Astrocyte (in vitro differentiated cells and primary cell): ENCODE measurements around the gene TNFSF13B. TPM values are rescaled to one million over a fixed set of nuclear protein-coding genes. Genes with fewer than 3 reads are reported as not detected.

Experiments used
- DNase-seq: peaks from one replicate; pipeline ENCODE4 v3.0.0-alpha.2; 2010; ENCODE audit warnings: low read depth
- FAIRE-seq: peaks from 2 replicates; lab custom pipeline; 2011; peaks lifted over from hg19 to GRCh38; lab: Jason Lieb, UNC
- H2AFZ ChIP-seq: 2 replicates; pipeline ENCODE4 v1.6.0; 2012; ENCODE audit warnings: low read depth, low read length, inconsistent platforms
- H3K27ac ChIP-seq: 2 replicates; pipeline ENCODE4 v1.5.1; 2011; ENCODE audit warnings: low read depth, low read length, inconsistent platforms
- H3K27me3 ChIP-seq: 2 replicates; pipeline ENCODE4 v1.6.0; 2011; ENCODE audit warnings: low read length, inconsistent platforms; ENCODE audit not compliant: insufficient read depth
- H3K36me3 ChIP-seq: 2 replicates; pipeline ENCODE4 v1.5.1; 2011; ENCODE audit warnings: low read length, inconsistent platforms; ENCODE audit not compliant: insufficient read depth
- H3K4me1 ChIP-seq: 2 replicates; pipeline ENCODE4 v1.5.1; 2011; ENCODE audit warnings: low read length, inconsistent platforms; ENCODE audit not compliant: insufficient read depth
- H3K4me2 ChIP-seq: 2 replicates; pipeline ENCODE4 v1.6.0; 2012; ENCODE audit warnings: low read length, inconsistent platforms
- H3K4me3 ChIP-seq: 2 replicates; pipeline ENCODE4 v1.5.1; 2011; ENCODE audit warnings: low read depth, mild to moderate bottlenecking, low read length, inconsistent platforms; ENCODE audit not compliant: insufficient read depth
- H3K79me2 ChIP-seq: 2 replicates; pipeline ENCODE4 v1.6.0; 2012; ENCODE audit warnings: mild to moderate bottlenecking, low read length, inconsistent platforms; ENCODE audit not compliant: insufficient read depth
- H3K9ac ChIP-seq: 2 replicates; pipeline ENCODE4 v1.6.0; 2012; ENCODE audit warnings: mild to moderate bottlenecking, low read length, inconsistent platforms
- H3K9me3 ChIP-seq: 2 replicates; pipeline ENCODE4 v1.5.1; 2012; ENCODE audit warnings: low read depth, mild to moderate bottlenecking, low read length, inconsistent platforms; ENCODE audit not compliant: insufficient read depth
- H4K20me1 ChIP-seq: 2 replicates; pipeline ENCODE4 v1.6.0; 2012; ENCODE audit warnings: low read length, inconsistent platforms; ENCODE audit not compliant: insufficient read depth
- H3K27ac Mint-ChIP-seq: one replicate; pipeline ENCODE4 v1.8.0; 2021; ENCODE audit warnings: mild to moderate bottlenecking, mixed read lengths; ENCODE audit not compliant: unreplicated experiment
- H3K27me3 Mint-ChIP-seq: one replicate; pipeline ENCODE4 v1.8.0; 2021; ENCODE audit warnings: low read depth, mixed read lengths; ENCODE audit not compliant: unreplicated experiment
- H3K36me3 Mint-ChIP-seq: one replicate; pipeline ENCODE4 v1.8.0; 2021; ENCODE audit warnings: low read depth, mixed read lengths; ENCODE audit not compliant: unreplicated experiment
- H3K4me1 Mint-ChIP-seq: one replicate; pipeline ENCODE4 v1.8.0; 2021; ENCODE audit warnings: low read depth, mixed read lengths; ENCODE audit not compliant: unreplicated experiment
- H3K4me3 Mint-ChIP-seq: one replicate; pipeline ENCODE4 v1.8.0; 2021; ENCODE audit warnings: mild to moderate bottlenecking, moderate library complexity, mixed read lengths; ENCODE audit not compliant: unreplicated experiment
- H3K9me3 Mint-ChIP-seq: one replicate; pipeline ENCODE4 v1.8.0; 2021; ENCODE audit warnings: mild to moderate bottlenecking, mixed read lengths; ENCODE audit not compliant: unreplicated experiment
- EZH2 ChIP-seq: IDR thresholded peaks from 2 replicates; pipeline ENCODE4 v1.6.1; 2012; ENCODE audit warnings: mild to moderate bottlenecking, low read length, inconsistent platforms; ENCODE audit not compliant: insufficient read depth
- total RNA-seq: library from RNA; stranded (reverse); gene quantifications from 2 replicates; pipeline ENCODE4 v1.2.1, GENCODE V29; 2021
- TF ChIP-seq, protein P1 (sequence below): IDR thresholded peaks from 2 replicates; pipeline ENCODE4 v1.5.1; 2011; ENCODE audit warnings: low read depth, mild to moderate bottlenecking, inconsistent platforms, low read length, moderate library complexity; ENCODE audit not compliant: insufficient read depth

The TNFSF13B gene
- total RNA-seq, 1 donor from 2014 or later: 1.7 TPM

DNA sequence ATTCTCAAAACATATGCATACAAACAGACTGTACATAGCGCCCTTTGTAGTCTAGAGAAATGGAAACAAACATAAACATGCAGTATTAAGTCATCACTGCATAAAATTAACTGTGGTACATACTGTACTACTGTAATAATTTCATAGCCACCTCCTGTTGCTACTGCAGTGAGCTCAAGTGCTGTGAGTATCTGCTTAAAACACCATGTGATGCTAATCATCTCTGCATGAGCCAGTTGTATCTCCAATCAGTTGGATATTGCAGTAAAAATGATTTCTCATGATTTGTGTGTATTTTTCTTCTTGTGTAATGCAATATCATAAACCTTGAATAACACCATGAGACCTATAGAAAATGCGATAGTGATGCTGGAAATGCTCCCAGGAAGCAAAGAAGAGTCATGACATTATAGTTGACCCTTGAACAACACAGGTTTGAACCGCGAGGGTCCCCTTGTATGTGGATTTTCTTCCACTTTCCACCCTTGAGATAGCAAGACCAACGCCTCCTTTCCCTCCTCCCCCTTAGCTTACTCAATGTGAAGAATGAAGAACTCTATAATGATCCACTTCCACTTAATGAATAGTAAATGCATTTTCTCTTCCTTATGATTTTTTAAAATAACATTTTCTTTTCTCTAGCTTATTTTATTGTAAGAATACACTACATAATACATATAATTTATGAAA lies 4.1 kb downstream of the TNFSF13B start:
- no peak overlapping the region for H3K27ac Mint-ChIP-seq
- FAIRE-seq (no peak), DNase-seq (no peak)
- no peaks in the 10 kb centered on the region for H3K36me3 ChIP-seq
- no peak overlapping the region for H3K4me3 Mint-ChIP-seq
- H3K4me3 ChIP-seq: no peak overlapping the region
- H3K4me2 ChIP-seq: no peak overlapping the region
- H3K27me3 Mint-ChIP-seq: peaks cover 3% of the 10 kb centered on the region
- H3K79me2 ChIP-seq: no peaks in the 10 kb centered on the region
- H3K9ac ChIP-seq: no peak overlapping the region
- peaks cover 1% of the 10 kb centered on the region for H3K36me3 Mint-ChIP-seq
- H3K27ac ChIP-seq: no peak overlapping the region
- no peaks in the 10 kb centered on the region for H4K20me1 ChIP-seq
- H3K9me3 Mint-ChIP-seq: no peaks in the 10 kb centered on the region
- no peak for TF ChIP-seq EZH2
- TF ChIP-seq, protein P1, sequence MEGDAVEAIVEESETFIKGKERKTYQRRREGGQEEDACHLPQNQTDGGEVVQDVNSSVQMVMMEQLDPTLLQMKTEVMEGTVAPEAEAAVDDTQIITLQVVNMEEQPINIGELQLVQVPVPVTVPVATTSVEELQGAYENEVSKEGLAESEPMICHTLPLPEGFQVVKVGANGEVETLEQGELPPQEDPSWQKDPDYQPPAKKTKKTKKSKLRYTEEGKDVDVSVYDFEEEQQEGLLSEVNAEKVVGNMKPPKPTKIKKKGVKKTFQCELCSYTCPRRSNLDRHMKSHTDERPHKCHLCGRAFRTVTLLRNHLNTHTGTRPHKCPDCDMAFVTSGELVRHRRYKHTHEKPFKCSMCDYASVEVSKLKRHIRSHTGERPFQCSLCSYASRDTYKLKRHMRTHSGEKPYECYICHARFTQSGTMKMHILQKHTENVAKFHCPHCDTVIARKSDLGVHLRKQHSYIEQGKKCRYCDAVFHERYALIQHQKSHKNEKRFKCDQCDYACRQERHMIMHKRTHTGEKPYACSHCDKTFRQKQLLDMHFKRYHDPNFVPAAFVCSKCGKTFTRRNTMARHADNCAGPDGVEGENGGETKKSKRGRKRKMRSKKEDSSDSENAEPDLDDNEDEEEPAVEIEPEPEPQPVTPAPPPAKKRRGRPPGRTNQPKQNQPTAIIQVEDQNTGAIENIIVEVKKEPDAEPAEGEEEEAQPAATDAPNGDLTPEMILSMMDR: no peak
- no peaks in the 10 kb centered on the region for H3K9me3 ChIP-seq
- no peaks in the 10 kb centered on the region for H3K27me3 ChIP-seq
- H3K4me1 ChIP-seq: peaks cover 7% of the 10 kb centered on the region
- peaks cover 17% of the 10 kb centered on the region for H3K4me1 Mint-ChIP-seq
- H2AFZ ChIP-seq: no peak overlapping the region

DNA sequence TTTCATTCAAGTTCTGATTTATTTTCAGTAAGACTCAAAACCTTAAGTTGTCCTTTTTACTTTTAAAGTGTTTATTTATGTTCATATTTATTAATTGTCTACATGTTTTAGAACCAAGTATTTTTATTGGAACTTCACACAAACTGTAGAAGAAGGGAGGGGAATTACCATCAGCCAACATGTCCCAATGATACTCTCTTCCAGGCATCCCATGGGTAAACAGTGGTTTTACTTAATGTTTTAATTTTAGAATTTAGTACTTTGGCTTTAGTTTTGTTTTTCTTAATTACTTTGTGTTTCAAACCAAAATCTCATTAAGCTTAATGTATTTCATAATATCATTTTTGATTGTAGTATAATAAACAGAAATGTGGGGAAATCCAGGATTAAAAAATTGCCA lies 5.2 kb downstream of the TNFSF13B start:
- no peak overlapping the region for H3K27ac Mint-ChIP-seq
- Histone ChIP-seq H3K36me3 (no peaks in the 10 kb centered on the region), H3K27me3 (no peaks in the 10 kb centered on the region), H3K9me3 (no peaks in the 10 kb centered on the region), H3K9ac (no peak overlapping the region), H3K4me3 (no peak overlapping the region), H2AFZ (no peak overlapping the region), H3K4me1 (peaks cover 3% of the 10 kb centered on the region), H3K79me2 (no peaks in the 10 kb centered on the region), H3K27ac (no peak overlapping the region), H3K4me2 (no peak overlapping the region), H4K20me1 (no peaks in the 10 kb centered on the region)
- FAIRE-seq: no peak
- no peak for DNase-seq
- no peaks in the 10 kb centered on the region for H3K9me3 Mint-ChIP-seq
- H3K4me1 Mint-ChIP-seq: peaks cover 13% of the 10 kb centered on the region
- H3K4me3 Mint-ChIP-seq: no peak overlapping the region
- TF ChIP-seq, protein P1: no peak
- no peak for TF ChIP-seq EZH2
- H3K36me3 Mint-ChIP-seq: peaks cover 1% of the 10 kb centered on the region
- peaks cover 3% of the 10 kb centered on the region for H3K27me3 Mint-ChIP-seq

DNA sequence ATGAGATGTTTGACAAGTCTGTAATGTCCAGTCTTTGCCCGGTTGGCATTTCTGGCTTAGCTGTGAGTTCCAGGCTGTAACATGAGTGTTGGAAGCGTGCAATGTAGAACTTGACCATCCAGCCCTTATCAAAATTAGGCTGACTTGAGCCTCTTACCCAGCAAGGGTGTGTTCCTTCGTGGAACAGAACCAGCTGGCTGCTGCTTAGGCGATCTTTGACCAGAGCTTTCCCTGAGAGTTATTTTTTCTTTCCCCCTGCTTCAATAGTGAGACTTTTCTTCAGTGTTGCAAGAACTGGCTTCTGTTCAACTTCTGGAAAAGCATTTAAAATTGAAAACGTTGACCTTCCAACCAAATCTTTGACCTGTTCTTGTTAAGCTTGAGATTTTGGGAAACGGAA lies 6.5 kb downstream of the TNFSF13B start:
- TF ChIP-seq, protein P1: no peak
- no peak for TF ChIP-seq EZH2
- no peaks in the 10 kb centered on the region for H3K9me3 Mint-ChIP-seq
- no peak overlapping the region for H3K4me3 Mint-ChIP-seq
- H3K36me3 Mint-ChIP-seq: peaks cover 1% of the 10 kb centered on the region
- Histone ChIP-seq H3K27ac (no peak overlapping the region), H3K4me2 (no peak overlapping the region), H2AFZ (no peak overlapping the region), H3K9ac (no peak overlapping the region), H4K20me1 (no peaks in the 10 kb centered on the region), H3K4me1 (no peaks in the 10 kb centered on the region), H3K27me3 (no peaks in the 10 kb centered on the region), H3K79me2 (no peaks in the 10 kb centered on the region), H3K9me3 (no peaks in the 10 kb centered on the region), H3K36me3 (no peaks in the 10 kb centered on the region), H3K4me3 (no peak overlapping the region)
- H3K27ac Mint-ChIP-seq: no peak overlapping the region
- no peak for DNase-seq
- peaks cover 4% of the 10 kb centered on the region for H3K4me1 Mint-ChIP-seq
- peaks cover 3% of the 10 kb centered on the region for H3K27me3 Mint-ChIP-seq
- no peak for FAIRE-seq
